SU-DHL-6 (cell line): ENCODE measurements around the gene DBET.
"Not testable (repeated sequence)": the region's sequence is repeated elsewhere in the genome, so short reads cannot be mapped to it uniquely, and the experiment has no call there.

Experiments
- EZH2phosphoT487 ChIP-seq: fragments of 200-600 bp; sonication (generic), shearing (Covaris generic); conservative IDR thresholded peaks from 2 replicates; pipeline ENCODE4 v1.6.1; 2018; ENCODE audit warnings: mild to moderate bottlenecking, antibody characterized with exemption, low read length, moderate library complexity, mixed read lengths
- TF ChIP-seq, protein P1 (sequence below): fragments of 200-600 bp; sonication (generic); IDR thresholded peaks from one replicate; pipeline ENCODE4 v1.5.1; 2017; ENCODE audit warnings: antibody characterized with exemption, mild to moderate bottlenecking, low read length, moderate library complexity; ENCODE audit not compliant: insufficient read depth, poor library complexity, severe bottlenecking

GRCh38 chr4:190064805-190065204, 503 bp downstream of the DBET start:
- TF ChIP-seq, protein P1, sequence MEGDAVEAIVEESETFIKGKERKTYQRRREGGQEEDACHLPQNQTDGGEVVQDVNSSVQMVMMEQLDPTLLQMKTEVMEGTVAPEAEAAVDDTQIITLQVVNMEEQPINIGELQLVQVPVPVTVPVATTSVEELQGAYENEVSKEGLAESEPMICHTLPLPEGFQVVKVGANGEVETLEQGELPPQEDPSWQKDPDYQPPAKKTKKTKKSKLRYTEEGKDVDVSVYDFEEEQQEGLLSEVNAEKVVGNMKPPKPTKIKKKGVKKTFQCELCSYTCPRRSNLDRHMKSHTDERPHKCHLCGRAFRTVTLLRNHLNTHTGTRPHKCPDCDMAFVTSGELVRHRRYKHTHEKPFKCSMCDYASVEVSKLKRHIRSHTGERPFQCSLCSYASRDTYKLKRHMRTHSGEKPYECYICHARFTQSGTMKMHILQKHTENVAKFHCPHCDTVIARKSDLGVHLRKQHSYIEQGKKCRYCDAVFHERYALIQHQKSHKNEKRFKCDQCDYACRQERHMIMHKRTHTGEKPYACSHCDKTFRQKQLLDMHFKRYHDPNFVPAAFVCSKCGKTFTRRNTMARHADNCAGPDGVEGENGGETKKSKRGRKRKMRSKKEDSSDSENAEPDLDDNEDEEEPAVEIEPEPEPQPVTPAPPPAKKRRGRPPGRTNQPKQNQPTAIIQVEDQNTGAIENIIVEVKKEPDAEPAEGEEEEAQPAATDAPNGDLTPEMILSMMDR, result not testable (repeated sequence)
- TF ChIP-seq EZH2phosphoT487, result not testable (repeated sequence)
